HK-2 (cell line): ENCODE data around the gene TMED8.
"Not testable (repeated sequence)": the region's sequence is repeated elsewhere in the genome, so short reads cannot be mapped to it uniquely, and the experiment has no call there.

Experiments used
- DNase-seq: peaks from one replicate; pipeline ENCODE4 v3.0.0-alpha.2; 2018; ENCODE audit not compliant: unreplicated experiment

Gene TMED8

DNA sequence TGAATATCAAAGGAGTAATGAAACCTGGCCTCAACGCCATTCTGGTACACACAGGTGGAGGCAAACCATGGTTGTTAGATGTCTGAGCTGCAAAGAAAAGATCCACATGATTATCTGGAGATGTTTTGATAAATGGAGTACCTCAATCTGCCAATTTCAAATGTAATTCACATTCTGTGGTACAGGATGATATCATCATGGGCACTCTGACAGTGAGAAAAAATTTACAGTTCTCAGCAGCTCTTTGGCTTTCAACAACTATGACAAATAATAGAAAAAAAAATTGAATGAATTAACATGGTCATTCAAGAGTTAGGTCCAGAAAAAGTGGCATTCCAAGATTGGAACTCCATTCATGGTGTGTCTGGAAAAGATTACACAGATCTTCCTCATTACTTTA, 17.3 kb downstream of the TMED8 start:
- no peak for DNase-seq

DNA sequence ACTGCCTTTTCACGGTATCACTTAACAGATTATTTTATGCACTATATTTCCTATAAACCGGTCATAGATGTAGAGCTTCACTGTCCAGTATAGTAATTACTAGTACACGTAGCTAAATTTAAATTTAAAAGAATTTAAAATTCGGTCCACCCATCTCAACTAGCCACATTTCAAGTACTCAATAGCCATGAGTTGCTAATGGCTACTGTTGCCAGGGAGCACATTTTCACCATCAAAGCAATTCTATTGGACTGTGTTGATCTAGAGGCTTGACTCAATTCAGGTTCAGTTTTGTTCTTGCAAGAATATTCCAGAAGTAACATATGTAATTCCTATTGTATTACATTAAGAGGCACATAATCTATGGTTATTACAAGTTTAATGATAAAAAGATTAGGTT, 20.0 kb downstream of the TMED8 start:
- no peak for DNase-seq

DNA sequence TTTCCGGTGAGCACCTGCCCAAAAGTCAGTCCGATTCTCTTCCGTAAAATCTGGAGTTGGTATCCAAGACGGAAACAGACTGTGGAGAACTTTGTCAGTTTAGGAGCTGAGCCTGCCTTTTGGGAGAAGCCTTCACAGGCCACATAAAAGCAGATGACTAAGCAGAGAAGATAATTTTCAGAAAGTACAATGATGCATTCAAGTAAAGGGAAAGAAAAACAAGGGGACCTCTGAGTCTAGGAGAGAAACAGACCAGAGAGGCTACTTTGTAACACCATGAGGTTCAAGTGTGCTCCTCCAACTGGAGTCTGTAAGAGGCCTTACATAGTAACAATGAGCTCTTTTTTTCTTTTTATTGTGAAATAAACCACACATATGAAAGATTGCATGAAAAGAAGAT, 21.1 kb downstream of the TMED8 start:
- no peak for DNase-seq

DNA sequence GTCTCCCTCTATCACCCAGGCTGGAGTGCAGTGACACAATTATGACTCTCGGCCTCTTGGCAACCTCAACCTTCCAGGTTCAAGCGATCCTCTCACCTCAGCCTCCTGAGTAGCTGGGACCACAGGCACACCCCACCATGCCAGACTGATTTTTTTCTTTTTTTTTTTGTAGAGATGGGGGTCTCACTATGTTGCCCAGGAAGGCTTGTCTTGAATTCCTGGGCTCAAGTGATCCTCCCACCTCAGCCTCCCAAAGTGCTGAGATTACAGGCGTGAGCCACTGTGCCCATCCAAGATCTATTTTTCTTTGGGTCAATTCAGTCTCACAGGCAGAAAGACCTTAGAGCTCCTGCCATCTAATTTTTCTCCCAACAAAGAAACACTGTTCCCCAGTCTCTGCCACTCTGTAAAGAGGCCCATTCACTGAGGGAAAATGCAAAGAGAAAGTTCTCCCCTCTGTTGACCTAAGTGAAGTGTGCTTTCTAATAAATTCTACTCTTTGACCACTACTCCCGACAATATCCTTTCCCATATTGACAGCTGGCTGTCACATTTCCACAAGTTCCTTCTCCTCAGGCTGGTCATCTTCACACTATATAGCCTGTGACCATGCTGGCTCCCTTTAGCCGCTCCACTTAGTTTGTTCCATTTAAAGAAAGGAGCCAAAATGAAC, 23.3 kb downstream of the TMED8 start:
- DNase-seq = no peak

DNA sequence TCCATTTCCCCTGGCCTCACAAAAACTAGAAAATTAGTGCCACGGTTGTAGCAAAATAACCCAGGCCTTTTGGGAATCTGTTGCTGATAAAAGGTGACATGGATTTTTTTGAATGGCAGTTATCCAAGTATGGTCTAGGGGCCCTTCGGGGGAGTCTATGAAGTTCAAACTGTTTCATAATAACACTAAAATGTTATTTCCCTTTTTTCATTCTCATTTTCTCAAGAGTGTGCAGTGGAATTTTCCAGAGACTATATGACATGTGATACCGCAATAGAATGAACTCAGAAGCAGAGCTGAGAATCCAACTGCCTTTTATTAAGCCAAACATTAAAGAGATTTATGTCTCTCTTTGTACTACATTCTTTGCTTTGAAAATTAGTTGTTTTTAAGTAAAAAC, 29.1 kb downstream of the TMED8 start:
- DNase-seq = no peak

DNA sequence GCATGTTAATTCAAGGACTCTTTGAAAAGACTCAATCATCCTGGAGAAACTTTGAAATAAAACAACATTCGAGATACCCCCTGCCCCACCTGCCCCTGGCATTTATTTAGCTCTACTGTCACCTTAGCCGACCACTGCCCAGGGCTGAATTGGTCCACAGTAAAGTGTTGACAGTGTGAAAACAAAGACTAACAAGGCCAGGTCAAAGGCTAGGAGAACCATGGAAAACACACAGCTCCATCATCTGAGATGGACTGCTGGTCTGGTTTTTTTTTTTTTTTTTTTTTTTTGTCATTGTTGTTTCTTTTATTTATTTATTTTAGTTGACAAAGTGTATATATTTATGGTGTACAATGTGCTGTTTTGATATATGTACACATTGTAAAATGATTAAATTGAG, 30.4 kb downstream of the TMED8 start:
- no peak for DNase-seq

DNA sequence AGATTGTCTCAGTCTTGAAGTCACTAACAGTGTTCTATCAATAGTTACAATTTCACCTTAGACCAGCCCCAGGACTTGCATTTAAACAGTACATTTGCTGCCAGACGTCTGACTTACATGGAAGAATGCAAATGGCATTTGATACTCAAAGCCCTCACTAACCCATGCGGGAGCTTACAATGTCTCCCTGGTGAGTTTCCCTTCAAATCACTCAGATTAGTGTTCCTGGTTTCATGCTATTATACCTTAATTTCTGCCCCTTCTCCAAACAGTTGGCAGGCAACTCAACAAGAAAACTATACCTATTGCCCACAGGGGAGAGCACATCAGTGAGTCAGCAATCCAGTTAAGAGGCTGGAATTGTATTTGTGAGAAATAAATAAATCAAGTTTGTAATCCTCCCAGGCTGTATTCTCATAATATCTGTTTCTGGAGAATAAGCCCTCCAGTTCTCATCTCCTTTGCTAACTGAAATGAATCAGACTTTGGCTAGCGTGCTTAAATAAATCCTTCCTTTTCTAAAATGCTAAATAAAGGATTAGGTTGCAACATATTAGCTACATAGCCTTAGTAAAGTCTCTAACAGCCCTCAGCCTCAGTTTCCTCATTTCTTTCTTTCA, 32.4 kb downstream of the TMED8 start:
- no peak for DNase-seq

DNA sequence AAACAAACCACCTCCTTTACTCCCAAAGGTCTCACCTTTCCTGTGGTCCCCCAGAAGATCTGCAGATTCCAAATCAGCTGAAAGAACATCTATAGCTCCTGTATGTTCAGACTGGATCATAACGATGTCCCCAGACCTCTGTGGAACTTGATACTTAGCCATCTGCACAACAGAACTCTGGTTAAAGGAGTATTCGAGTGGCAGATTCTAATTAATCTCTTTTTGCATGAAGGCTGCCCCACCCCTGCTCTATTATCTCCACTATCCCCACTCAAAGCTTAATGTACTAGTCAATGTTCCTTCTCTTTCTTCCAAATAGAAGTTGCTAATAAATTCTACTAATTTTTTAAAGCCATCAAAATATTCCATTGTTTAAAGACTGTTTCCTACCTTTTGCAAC, 33.2 kb downstream of the TMED8 start:
- DNase-seq = no peak

DNA sequence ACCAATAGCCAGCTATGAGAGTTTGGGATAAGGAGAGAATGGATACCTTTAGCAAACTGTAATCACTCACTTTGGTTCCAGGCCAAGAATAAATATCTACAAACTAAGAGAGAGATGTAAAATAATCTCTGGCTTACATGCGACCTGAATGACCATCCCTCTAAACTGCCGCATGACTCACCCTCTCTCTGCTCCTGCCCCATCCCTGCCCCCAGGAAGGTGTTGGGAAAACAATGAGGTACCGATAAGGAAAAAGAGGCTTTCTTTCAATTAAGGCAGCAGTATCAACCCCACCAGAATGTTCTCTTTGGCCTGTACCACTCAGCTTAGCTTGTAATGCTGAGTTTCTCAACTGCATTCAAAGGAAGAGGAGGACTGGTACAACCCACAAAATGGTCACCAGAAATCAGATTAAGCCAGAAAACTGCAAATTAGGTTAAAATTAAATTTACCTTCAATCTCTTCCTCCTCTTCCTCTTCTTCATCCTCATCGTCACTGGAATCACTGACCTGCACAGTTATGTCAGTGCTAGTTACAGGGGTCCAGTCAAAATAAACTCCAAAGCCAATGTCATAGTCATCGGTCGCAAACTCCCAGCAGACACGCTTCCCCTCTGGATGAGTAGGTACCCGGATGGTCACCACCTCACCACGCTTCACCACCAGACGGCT, 34.0 kb downstream of the TMED8 start:
- DNase-seq = no peak

DNA sequence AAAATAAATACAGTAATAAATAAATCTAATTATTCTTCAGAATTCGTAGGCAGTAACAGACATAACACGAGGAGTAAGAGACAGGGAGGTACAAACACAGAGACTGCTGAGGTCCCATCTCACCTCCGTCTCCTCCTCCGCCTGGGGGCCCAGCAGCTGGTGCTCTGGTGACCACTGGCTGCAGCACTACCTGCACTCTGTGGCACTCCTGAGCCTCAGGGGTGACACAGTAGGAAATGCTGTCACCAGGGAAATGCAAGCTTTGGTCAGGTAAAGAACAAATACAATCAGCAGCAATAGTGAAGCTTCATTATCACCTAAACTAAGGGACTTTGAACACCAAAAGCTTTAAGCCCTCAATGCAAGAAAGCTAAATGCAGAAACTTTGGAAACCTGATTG, 36.5 kb downstream of the TMED8 start:
- no peak for DNase-seq

DNA sequence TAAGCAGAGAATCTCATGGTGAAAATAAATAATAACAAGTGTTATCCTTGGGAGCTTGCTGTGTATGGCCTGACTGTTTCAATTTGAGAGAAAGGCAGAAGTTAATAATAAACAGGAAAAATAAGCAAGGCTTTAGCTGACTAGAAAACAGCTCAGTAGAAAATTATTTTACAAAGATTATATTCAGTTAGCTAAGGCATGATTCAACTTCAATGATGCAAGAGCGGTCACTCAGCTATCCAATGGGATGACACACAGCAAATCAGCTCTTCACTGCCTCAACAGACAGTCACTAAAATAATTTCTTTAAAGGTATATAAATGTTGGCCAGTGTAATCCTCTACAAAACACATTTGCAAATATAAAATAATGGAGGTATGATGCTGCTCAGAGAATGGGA, 37.5 kb downstream of the TMED8 start:
- DNase-seq = no peak

DNA sequence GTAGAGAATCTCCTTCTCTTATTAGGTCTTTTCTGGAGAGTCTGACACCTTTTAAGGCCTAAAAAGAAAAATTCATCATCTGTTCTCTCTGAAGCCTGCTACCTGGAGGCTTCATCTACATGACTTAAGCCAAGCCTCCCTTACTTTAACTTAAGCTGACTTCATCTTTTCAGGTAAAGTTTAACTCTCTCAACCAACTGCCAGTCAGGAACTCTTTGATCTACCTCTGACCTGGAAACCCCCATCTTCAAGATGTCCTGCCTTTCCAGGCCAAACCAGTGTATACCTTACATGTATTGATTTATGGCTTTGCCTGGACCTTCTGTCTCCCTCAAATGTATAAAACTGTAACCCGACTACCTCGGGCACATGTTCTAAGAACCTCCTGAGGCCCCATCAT, 38.6 kb downstream of the TMED8 start:
- DNase-seq = no peak

DNA sequence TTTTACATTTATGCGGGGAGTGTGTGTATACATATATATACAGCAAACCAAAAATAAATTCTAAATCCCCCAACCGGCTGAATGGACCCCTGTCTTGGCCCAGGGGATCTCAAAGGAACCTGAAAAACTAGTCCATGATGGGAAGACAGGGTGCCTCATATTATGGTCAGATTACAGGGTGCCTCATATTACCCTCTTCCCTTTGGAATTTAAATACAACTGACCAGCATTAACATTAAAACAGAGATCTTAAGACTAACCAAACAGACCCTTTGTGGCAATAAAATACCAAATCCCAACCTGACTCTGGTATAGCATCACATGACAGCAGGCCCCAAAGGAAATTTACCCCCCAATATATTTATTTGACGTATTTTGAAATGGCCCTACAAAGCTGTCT, 39.0 kb downstream of the TMED8 start:
- DNase-seq = no peak

DNA sequence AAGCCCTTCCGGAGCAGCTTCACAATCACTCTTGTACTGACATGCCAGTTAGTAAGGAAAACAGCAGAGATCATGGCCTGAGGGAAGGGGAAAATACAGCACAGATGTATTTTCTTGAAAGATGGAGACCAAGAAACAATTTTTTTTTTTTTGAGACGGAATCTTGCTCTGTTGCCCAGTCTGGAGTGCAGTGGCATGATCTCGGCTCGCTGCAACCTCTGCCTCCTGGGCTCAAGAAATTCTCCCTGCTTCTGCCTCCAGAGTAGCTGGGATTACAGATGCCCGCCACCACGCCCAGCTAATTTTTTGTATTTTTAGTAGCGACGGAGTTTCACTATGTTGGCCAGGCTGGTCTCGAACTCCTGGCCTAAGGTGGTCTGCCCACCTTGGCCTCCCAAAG, 39.6 kb downstream of the TMED8 start:
- DNase-seq = not testable (repeated sequence)

DNA sequence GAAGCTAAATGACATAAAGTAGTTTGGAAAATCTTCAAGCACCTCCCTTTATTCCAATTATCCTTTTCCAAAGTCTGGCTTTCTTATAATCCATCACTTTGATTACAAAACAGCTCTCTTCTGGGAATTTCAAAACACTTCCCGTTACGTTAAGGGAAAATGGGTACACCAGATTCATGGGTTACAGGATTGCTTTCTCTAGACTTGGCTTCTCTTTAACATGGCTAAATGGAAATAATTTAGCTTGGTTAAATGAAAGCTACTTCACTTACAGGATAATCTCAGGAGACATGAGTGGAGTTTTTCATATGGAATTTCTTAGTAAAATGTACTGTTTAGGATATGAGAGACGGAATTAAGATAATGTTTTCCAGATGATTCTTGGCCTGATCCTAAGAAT, 41.3 kb downstream of the TMED8 start:
- DNase-seq = no peak

DNA sequence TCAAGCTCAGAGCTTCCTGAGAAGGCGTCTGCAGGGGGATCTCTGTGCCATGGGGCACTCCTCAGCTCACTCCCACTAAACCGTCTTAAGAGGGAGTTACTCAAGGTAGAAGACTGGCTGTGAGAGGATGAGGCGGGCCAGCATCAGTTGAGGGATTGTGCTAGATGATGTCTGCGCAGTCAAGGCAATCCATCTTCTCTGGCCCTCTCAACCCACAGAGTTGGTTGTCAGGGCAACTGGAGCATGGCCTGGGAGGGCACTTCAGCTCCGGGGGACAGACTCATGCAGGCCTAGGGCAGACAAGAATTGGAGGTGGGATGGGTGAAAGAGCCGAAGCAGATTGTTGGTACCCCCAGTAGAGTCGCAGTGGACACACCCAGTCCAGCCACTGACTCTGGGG, 47.0 kb downstream of the TMED8 start:
- no peak for DNase-seq

DNA sequence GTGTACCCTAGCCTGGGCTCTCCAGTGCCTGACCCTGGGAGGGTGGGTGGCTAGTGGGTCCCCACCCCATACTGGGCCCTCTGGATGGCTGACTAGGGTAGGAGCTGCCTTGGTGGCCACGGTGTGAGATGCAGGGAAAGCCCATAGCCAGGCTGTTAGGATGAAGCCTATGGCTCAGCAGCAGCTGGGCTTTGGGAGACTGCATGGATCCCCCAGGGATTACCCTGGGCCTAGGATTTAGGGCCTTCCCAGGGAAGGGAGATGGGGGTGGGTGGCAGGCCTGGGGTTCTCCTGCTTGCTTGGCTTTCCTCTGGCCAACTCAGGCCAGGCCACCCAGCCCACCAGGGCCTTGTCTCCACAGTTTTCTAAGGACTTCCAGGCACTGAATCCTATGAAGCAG, 49.8 kb downstream of the TMED8 start:
- DNase-seq = no peak

DNA sequence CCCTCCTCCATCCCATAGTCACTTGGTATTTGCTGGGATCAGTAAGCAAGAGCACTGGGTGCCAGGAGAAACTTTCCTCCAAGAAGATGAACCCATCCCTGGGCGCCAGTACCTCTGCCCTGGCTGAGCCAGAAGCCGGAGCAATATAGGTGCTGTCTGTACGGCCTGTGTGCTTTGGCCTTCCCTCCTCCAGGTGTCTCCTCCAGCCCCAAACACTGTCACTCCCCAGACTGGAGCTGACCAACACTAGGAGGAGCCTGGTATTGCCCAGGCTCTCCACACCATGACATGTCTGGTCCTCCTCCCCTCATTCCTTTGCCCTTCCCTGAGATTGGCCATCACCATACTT, 51.2 kb downstream of the TMED8 start:
- DNase-seq = no peak

DNA sequence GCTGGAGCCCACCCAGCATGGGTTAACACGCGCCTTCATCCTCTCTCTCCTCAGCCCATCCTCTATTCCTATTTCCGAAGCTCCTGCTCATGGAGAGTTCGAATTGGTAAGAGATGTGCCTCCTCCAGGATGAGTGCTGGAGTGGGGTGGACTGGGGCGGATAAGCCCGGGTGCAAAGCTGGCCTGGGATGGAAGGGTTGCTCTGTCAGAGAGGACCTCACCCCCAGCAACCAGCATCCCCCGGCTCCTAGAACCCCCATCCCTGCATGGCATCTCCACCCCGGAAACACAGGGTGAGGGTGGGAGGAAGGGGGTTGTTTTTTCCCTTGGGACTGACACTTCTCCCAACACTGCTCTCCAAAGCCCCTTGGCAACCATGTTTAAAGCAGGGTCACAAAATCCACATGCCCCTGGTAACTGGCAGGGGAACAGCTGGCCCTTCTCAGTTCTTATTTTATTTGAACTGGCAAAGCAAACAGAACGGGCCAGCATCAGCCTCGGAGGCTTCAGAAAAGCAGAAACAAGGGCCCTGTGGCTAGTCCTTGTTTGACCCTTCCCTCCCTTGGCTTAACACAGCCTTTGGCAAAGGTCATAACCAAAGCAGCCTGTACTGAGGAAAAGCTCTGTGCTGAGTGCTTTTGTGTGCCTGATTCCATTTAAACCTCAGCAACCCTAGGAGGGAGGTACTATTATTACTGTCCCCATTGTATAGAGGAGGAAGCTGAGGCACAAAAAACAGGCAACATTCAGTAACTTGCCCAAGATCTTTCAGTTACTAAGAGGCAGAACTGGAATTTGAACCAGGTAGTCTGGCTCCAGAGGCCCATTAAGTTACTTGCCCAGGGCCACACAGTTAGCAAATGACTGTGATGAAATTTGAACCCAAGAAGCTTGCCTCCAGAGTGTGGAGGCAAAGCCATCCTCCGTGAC, 51.8 kb downstream of the TMED8 start:
- no peak for DNase-seq

DNA sequence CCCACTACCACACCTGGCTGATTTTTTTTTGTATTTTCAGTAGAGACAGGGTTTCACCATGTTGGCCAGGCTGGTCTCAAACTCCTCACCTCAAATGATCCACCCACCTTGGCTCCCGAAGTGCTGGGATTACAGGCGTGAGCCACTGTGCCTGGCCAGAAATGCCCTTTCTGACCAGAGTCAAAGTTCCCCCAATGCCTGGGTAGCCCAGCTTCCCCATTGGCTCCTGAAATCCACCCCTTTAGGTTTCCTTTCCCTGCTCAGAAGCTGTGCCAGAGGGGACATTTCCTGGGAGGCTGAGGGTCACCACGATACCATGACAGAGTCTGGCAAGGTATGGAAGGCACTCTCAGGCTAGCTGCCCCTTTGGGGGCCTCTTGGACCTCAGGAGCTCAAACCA, 52.6 kb downstream of the TMED8 start:
- no peak for DNase-seq

DNA sequence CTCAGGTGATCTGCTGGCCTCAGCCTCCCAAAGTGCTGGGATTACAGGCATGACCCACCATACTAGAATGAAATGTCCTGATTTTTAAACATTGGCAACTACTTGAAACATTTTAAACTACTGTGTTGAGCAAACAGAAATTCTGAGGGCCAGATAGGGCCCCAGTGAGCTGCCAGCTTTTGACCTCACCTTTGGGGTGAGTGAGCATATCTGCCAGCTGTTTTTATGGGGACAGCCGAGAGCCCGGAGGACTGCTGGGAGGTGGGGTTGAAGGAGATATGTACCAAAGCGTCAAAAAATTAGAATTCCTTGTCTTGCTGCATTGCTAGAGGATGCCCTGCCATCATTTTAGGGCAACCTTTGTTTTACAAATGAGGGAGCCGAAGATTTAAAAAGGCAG, 53.3 kb downstream of the TMED8 start:
- no peak for DNase-seq

DNA sequence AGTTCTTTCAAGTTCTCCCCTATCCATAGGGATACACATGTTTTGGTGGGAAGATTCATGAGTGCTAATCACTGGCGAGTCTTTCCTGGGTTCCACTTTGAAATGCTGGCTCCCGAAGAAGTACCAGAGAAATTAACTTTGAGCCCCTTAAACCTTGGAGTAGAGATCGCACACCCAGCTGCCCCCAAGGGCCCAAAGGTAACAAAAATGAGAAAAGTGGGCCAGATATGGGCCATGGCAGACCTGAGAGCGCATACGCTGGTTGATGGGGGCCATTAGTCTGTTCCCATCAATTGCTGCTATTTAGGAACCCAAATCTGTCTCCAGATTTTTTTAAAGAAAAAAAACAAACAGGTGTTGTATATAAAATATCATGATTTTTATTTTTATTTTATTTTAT, 53.9 kb downstream of the TMED8 start:
- no peak for DNase-seq
